Panc1 (cell line): ENCODE data around the gene TIGD3. TPM values are rescaled to one million over a fixed set of nuclear protein-coding genes. Genes with fewer than 3 reads are reported as not detected.
A peak's percentile ranks its signal among the peaks of the same experiment; 100 is the strongest.

Experiments
- ATAC-seq: fragments of 200-7000 bp; cut with Tn5 transposase; 2 replicates; pipeline ENCODE4 v1.9.1; 2020; ENCODE audit warnings: mild to moderate bottlenecking, moderate library complexity
- BruUV-seq: library from RNA; stranded (reverse); fragments of 400-500 nt; replicated peaks from 2 replicates; lab custom pipeline; 2021; lab: Mats Ljungman, UMichigan
- CTCF ChIA-PET: fragments of 300-600 bp; sonication (Branson Sonifier 250); formaldehyde crosslinking; loops from one replicate; lab custom pipeline; 2022; ENCODE audit warnings: antibody characterized with exemption; lab: Charles Lee
- POLR2A ChIA-PET: fragments of 300-600 bp; sonication (Branson Sonifier 250); formaldehyde crosslinking; loops from one replicate; lab custom pipeline; 2022; ENCODE audit warnings: antibody characterized with exemption; lab: Charles Lee
- DNase-seq: peaks from one replicate; pipeline ENCODE4 v3.0.0-alpha.2; 2010; ENCODE audit warnings: low read depth, low spot score
- H3K27ac ChIP-seq: 2 replicates; pipeline ENCODE4 v1.5.1; 2011; ENCODE audit warnings: mild to moderate bottlenecking, low read length, inconsistent platforms
- H3K27me3 ChIP-seq: fragments of 200-500 bp; sonication (Bioruptor generic); 2 replicates; pipeline ENCODE4 v1.6.0; 2014; ENCODE audit warnings: low read length, inconsistent platforms; ENCODE audit not compliant: control insufficient read depth, insufficient read depth
- H3K36me3 ChIP-seq: fragments of 200-500 bp; sonication (Bioruptor generic); 2 replicates; pipeline ENCODE4 v1.5.1; 2014; ENCODE audit warnings: inconsistent platforms, mild to moderate bottlenecking, low read length, moderate library complexity; ENCODE audit not compliant: control insufficient read depth, insufficient read depth
- H3K4me1 ChIP-seq: 2 replicates; pipeline ENCODE4 v1.5.1; 2011; ENCODE audit warnings: inconsistent platforms, mild to moderate bottlenecking, low read length, moderate library complexity; ENCODE audit not compliant: control insufficient read depth, insufficient read depth
- H3K4me3 ChIP-seq, 2 experiments: 2 replicates each; pipeline ENCODE4 v1.5.1; 2011 to 2012; ENCODE audit warnings: low read depth in 2 of 2, low read length in 2 of 2, mild to moderate bottlenecking in 2 of 2, inconsistent platforms in 1 of 2, moderate library complexity in 1 of 2
- H3K9me3 ChIP-seq: fragments of 200-500 bp; sonication (Bioruptor generic); 2 replicates; pipeline ENCODE4 v1.5.1; 2014; ENCODE audit warnings: low read depth, mild to moderate bottlenecking, inconsistent platforms, low read length, moderate library complexity; ENCODE audit not compliant: control insufficient read depth, insufficient read depth
- CTCF ChIP-seq: fragments of 450-650 bp; IDR thresholded peaks from 2 replicates; pipeline ENCODE4 v1.5.1; 2017; ENCODE audit warnings: mild to moderate bottlenecking
- POLR2AphosphoS5 ChIP-seq: IDR thresholded peaks from 2 replicates; pipeline ENCODE4 v1.6.1; 2012; ENCODE audit warnings: mild to moderate bottlenecking, low read depth, low read length, moderate library complexity
- REST ChIP-seq, 2 experiments: IDR thresholded peaks; 2 replicates each; pipeline ENCODE4 v1.6.1; 2011 to 2012; ENCODE audit warnings: low read depth in 2 of 2, control low read depth in 1 of 2, low read length in 1 of 2, mild to moderate bottlenecking in 1 of 2, moderate library complexity in 1 of 2; ENCODE audit not compliant: insufficient read depth in 1 of 2
- SIN3A ChIP-seq: IDR thresholded peaks from 2 replicates; pipeline ENCODE4 v1.6.1; 2012; ENCODE audit warnings: low read depth, mild to moderate bottlenecking, low read length, moderate library complexity, borderline replicate concordance; ENCODE audit not compliant: insufficient read depth
- TCF7L2 ChIP-seq: IDR thresholded peaks from 2 replicates; pipeline ENCODE4 v1.6.1; 2011; ENCODE audit warnings: mild to moderate bottlenecking, low read depth, low read length, inconsistent platforms
- in situ Hi-C: cut with HindIII; loops from 2 replicates; pipeline ENCODE4 v1.10.0; 2016; ENCODE audit warnings: low sequenced_read_pairs, low pct_unique_long_range_greater_than_20kb
- intact Hi-C: fragments of 100-400 bp; cut with micrococcal nuclease; formaldehyde crosslinking; loops from one replicate; pipeline ENCODE4 v1.10.0; 2022; ENCODE audit not compliant: unreplicated experiment
- total RNA-seq: library from RNA; stranded (reverse); gene quantifications from one replicate; pipeline ENCODE4 v1.2.1, GENCODE V29; 2021; ENCODE audit not compliant: unreplicated experiment

TIGD3 gene
- total RNA-seq, 1 experiment from 2014 or later: 2.4 TPM

- DNase-seq: no peak
- intact Hi-C loops: no loop called here
- ChIA-PET CTCF (no interaction called here), POLR2A (interaction anchor here (0.9 kb wide), 1 partner anchor 45 kb away, joined by 3 read pairs; the partner anchor contains the start of gene NEAT1)
- BruUV-seq: no TSS peak
- Histone ChIP-seq H3K27ac (no peak overlapping the region), H3K36me3 (no peaks in the 10 kb centered on the region), H3K4me3 (no peak overlapping the region), H3K27me3 (no peaks in the 10 kb centered on the region), H3K9me3 (no peaks in the 10 kb centered on the region), H3K4me1 (peaks cover 14% of the 10 kb centered on the region)
- ATAC-seq: no peak
- TF ChIP-seq SIN3A (no peak), TCF7L2 (no peak), POLR2AphosphoS5 (no peak), REST (IDR thresholded peaks at IDR 0.05; ENCODE audit: insufficient read depth in 1 of 2, low read depth in 2 of 2, low read length in 1 of 2) (no peak), CTCF (no peak)
- in situ Hi-C loops: no loop called here
Measured at GRCh38 chr11:65377777-65378176, 23.2 kb downstream of the TIGD3 start.

GRCh38 chr11:65378208-65378927, 23.8 kb downstream of the TIGD3 start:
- ATAC-seq (no peak), DNase-seq (no peak)
- POLR2A ChIA-PET: interaction anchor here (0.9 kb wide), 1 partner anchor 44 kb away, joined by 3 read pairs; the partner anchor contains the start of gene NEAT1
- peaks cover 19% of the 10 kb centered on the region for H3K4me1 ChIP-seq
- H3K36me3 ChIP-seq: no peaks in the 10 kb centered on the region
- peak overlapping the region; percentile 23; the same call in 1 of the 2 replicates for H3K27ac ChIP-seq
- no peaks in the 10 kb centered on the region for H3K9me3 ChIP-seq
- H3K27me3 ChIP-seq: no peaks in the 10 kb centered on the region
- in situ Hi-C loops (no loop called here), intact Hi-C loops (no loop called here)
- no TSS peak for BruUV-seq
- CTCF ChIA-PET: no interaction called here
- no peak overlapping the region for H3K4me3 ChIP-seq
- TF ChIP-seq POLR2AphosphoS5: no peak
- no peak for TF ChIP-seq TCF7L2
- TF ChIP-seq SIN3A: no peak
- no peak; the same call in 1 of the 2 replicates for TF ChIP-seq CTCF
- no peak for TF ChIP-seq REST (IDR thresholded peaks at IDR 0.05; ENCODE audit: insufficient read depth in 1 of 2, low read depth in 2 of 2, low read length in 1 of 2)
